ENCODE data around the gene CYSRT1.

Gene CYSRT1, protein sequence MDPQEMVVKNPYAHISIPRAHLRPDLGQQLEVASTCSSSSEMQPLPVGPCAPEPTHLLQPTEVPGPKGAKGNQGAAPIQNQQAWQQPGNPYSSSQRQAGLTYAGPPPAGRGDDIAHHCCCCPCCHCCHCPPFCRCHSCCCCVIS

DNA sequence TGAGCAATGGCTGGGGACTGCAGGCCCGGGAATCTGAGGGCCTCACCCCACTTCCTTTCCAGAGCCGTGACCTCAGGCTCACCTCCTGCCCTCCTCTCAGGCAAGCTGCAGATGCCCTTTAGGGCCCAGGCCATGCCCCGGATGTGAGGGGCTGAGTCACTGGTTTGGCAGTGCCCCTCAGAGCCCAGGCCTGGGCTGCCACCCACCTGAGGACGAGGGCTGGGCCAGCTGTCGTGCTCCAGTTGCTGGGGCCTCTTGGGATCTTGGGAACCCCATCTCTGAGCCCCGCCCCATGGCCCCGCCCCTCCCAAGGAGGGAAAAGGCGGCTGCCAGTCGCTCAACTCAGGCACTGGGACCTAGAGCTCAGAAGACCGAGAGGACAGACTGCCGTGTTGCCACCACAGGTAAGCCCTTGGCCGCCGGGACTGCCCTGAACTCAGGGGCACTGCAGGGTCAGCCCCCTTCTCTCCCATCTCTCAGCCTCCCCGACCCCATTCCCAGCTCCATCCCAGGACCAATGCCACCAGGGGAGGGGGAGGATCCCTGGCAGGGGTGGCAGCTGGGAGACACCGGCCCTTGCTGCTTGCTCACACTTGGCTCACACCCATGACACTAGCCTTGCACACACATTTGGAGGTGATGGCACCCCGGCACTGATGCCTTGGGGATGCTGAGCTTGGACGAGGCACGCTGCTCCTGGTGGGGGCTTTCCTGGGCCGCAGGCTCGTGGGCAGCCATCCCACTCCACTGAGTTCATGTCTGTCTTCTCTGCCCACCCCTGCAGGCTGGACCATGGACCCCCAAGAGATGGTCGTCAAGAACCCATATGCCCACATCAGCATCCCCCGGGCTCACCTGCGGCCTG, at the start of gene CYSRT1:
TSS of gene CYSRT1 (plus strand) at position 345 of the 865 bp plus-strand sequence. CDS start at position 793, 448 bp downstream.
- peak; percentile 29 to 42 (median 41) for DNase-seq

DNA sequence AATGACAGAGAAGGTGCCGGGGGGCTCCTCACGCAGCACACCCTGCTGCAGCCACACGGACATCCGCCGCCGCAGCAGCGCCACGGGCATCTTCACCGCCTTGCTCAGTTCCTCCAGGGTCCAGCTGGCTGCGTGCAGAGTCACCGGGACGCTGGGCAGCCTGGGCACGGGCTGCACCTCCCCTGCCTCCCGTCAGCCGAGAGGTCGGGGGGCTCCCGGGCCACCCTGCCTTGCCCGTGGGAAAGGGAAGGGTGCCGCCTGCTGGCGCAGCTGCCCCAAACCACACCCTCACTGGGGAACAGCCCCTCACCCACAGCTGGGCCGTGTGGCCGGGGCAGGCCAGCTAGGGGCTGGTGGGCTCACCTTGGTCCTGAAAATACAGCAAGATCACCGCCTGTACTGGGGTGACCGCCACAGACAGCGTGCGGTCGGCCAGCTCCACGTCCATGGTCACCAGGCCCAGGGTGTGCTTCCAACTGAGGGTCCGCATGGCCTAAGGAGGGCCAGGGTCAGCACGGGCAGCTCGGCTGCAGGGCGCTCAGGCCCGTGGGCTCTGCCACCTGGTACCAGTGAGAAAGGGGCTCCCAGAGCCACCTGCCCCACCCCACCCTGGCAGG, 49.5 kb upstream of the CYSRT1 start:
- DNase-seq: no peak

DNA sequence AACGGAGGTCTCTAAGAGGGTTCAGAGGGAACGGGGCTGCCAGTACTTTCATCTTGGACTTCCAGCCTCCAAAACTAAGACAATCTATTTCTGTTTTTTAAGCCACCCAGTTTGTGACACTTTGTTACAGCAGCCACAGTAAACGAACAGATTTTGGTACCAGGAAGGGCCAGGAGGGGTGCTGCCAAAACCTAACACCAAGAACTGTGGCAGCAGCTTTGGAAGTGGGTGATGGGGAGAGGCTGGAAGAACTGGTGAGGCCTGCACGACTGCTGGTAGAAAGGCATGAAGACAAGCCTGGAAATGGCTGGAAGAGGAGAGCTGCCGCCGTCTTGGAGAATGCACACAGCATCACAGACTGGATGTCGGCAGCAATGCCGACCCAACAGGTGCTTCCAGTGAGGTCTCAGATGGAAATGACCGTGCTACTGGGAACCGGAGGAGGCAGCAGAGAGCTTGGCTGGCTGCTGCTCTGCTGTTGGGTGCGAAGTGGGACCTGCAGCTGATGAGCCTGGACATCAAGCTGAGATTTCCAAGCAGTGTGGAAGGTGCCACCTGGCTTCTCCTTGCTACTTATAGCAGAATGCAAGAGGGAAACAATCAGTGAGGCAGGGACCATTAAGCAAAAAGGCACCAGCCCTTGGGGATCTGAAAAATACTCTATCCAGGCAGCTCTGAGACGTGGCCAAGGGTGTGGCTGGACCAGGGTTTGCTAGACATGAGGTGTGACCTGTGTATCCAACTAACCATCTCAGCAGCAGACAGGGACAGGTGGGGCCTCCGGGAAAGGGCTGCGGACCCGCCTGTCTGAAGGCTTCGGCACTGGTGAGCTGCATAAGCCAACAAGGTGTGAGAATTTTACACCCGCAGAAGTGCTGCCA, 48.4 kb upstream of the CYSRT1 start:
- peak; percentile 31 to 39 (median 31) for DNase-seq

DNA sequence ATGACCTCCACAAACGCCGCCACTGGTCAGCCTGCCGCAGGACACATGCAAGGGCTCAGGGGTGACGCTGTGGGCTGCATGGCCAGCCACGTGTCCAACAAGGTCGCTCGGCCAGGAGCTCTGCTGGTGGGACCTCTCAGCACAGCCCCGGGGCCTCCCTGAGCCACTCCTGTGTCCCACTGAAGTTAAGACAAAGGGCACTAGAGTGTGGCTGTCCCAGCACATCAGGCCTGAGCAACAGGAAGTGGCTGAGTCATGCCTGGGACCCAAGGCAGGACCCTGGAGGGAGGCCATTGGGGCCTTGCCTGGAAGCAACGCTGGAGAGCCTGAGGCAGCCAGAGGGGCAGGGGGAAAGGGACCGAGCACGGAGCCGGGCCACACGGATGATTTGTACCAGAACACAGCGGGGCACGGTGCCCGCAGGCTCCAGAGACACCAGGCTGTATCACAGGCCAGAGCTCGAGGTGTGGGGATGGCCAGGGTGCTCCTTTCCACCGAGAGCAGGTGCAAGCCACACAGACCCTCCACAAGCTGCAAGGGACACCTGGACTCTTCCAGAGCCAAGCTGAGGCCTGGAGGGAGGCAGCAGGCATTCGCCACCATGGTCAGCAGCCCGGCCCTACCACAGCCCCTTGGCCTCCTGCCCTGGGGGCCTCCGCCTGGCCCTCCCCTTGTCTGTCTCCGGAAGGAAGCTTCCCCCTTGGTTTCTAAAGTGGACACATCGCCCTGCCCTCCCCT, 46.6 kb upstream of the CYSRT1 start:
- no peak for DNase-seq

DNA sequence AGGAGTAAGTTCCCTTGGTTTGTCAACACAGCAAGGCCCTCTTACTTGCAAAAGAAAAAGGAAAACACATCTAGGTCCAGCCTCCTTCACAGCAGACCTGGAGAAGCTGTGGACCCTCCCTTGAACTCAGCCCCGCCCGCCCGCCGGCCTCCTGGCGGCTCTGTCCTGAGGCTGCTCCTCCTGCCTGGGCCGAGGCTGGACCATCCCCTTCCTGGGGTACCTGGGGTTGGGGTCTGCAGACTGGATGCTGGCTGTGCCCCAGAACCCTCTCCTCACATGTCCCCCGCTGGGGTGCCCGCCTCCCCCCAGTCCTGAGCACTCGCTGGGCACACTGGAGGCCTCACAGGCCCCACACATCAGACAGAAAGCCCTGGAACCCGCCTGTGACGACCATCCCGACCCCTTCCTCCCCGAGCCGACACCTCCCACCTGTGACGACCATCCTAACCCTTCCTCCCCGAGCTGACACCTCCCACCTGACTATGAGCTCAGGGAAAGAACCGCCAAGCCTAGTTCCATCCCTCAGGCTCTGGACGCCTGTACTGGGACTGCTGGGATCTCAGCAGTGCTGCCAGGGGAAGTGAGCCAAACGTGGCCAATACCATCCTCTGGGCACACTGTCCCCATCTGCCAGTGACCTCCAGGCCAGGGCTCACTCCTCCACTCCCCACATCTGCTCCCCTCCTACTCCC, 45.9 kb upstream of the CYSRT1 start:
- DNase-seq: no peak

DNA sequence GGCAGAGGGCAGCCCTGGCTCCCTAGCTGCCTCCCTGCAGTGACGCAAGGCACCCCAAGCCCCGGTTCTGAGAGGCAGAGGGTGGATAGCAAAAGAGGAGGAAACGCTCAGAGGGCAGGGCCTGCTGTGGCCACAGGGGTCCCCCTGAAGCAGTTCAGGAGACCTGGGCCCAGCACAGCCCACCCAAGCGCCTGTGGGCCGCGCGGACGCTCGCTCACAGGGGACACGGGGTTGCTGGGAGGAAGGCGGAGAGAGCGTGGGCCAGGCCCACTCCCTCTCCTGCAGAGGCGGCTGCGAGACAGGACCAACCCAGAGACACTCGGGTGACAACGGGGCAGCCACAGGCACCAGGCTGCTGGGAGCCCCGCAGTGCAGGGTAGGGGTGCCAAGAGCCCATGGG, 45.2 kb upstream of the CYSRT1 start:
- no peak for DNase-seq

DNA sequence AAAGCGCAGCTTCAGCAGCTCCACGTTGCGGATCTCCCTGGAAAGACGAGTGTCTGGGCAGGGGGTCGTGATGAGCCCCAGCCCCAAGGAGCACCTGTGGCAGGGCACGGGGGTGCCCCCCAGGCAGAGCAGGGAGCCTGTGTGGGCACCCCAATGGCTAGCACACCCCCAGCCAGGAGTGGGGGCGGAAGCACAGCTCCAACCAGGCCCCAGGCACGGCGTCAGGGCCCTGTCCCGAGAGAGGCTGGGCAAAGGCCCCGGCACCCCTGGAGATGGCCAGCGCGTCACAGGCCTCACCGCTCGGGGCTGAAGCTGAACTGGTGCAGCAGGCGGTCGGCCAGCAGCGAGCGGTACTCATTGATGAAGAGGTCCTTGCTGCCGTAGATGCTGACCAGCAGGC, 44.5 kb upstream of the CYSRT1 start:
- no peak for DNase-seq

DNA sequence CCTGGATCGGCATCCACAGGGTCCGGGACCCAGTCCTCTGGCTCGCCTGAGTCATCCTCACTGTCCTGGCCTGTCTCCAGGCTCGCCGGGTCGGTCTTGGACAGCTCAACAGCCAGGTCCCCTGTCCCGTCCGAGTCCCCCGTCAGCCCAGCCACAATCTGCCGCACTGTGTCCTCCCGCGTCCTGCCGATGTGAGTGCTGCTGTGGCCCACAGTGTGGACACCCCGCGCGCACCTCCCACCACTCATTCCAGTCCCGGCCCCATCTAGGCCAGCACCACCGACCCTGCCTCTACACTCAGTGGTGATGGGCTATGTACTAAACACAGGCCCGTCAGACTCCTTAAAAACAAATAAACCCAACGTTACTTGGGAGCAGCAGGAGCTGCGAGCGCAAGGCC, 43.3 kb upstream of the CYSRT1 start:
- no peak for DNase-seq

DNA sequence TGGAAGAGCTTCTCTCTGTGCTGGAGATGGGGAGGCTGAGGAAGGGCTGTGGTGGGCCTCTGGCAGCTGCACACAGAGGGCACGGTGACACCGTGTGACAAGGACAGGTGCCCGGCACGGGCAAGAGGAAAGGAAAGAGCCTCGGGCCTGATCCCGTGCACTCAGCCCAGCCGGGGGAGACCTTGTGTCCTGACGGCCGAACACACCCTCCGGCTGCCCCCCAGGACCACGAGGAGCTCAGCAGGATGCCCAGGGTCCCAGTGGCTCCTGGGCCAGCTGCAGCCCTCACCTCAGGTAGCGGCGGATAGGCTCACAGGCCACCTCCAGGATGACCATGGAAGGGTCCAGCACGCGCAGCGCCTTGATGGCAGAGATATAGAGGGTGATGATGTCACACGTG, 42.1 kb upstream of the CYSRT1 start:
- DNase-seq: no peak

DNA sequence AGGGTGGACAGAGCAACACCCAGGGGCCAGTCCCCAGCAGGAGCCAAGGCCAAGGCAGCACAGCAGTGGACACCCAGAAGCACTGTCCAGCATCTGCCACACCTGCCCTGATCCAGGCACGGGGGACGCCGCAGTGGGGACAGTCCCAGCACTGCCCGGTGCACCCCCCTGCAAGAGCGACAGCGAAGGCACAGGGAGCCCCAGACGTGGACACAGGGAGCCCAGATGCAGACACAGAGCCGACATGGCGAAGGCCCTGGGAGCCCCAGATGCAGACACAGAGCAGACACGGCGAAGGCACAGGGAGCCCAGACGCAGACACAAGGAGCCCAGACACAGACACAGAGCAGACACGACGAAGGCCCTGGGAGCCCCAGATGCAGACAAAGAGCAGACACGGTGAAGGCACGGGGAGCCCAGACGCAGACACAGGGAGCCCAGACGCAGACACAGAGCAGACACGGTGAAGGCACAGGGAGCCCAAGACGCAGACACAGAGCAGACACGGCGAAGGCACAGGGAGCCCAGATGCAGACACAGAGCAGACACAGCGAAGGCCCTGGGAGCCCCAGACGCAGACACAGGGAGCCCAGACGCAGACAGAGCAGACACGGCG, 40.9 kb upstream of the CYSRT1 start:
- no peak for DNase-seq

DNA sequence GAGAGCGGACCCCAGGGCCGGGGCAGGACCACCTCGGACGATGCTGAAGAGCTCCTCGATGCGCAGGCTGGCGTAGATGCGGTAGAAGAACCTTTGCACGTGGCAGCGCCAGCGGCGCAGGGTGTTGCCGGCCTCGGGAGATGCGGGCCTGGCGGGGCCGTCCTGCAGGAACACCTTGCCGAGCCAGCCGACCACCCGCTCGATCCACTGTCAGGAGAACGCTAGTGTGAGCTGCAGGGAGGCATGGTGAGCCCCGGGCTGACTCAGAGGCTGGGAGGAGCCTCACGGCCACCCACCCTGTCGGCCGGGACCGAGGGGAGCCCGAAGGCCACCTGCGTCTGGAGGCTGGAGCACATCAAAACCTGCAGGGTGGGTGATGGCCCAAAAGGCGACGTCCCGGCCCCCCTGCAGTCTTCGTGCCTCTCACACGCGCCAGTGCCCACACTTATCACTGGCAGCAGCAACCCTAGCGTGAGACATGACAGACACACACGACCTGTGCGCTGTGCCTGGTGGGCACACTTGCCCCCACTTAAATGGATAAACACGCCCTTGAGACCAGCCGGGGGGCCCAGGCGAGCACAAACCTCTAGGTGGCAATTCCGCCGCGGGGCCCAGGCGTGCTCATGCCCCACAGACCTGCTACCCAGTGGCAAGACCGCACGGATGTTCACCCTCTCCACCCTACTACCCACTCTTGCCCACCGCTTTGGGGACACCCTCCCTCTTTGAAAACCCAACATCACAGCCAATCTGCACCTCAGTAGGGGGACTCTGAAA, 39.9 kb upstream of the CYSRT1 start:
- no peak for DNase-seq

DNA sequence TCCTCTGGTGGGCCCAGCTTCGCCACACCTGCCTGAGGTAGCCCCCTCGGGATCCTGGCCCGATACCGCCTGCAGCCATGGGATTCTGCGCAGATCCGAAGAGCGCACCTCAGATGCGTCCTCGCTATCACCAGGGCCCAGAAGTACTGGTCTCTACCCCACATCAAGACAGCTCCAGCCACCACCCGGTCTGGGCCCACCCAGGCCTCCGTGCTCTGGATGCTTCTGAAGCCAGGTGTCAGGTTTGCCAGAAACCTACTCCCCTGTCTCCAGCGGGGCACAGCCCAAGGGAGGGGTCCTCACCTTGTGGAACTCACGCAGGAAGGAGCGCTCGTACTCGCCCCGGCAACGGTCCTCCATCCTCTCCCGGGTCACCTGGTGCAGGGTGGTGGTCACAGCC, 39.1 kb upstream of the CYSRT1 start:
- DNase-seq: no peak

DNA sequence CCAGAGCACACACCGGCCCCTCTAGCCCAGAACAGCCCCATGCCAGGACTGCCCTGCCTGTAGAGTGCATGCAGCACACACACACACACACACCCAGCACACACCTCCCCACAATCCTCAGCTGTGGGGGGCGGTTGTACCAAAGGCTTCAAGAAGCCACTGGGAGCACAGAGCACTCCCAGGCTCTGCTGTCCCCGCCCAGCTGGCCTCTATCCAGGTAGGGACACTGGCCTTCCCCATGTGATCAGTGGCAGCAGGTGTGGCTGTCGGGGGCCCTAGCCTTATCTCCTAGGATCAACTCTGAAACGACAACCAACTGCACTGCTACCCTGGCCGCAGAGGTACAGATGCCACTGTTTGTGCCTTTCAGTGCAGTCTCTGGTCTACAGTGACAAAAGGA, 38.6 kb upstream of the CYSRT1 start:
- DNase-seq: no peak

DNA sequence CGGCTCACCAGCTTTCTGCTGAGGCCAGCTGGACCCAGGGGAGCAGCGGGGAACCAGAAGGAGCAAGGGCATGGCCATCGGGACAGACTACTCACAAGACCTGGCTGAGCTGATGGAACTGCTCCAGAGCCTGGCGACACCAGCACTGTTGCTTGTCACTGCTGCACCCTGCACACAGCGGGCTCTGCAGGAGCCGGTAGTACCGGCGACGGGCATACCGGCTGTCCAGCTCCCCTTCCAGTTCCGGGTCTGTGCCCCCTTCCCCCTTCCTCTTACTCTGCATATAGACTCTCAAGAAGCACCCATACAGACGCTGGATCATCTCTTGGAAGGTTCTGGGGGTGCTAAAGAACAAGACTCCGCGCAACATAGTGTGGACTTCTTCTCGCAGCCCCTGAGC, 37.6 kb upstream of the CYSRT1 start:
- DNase-seq: no peak

DNA sequence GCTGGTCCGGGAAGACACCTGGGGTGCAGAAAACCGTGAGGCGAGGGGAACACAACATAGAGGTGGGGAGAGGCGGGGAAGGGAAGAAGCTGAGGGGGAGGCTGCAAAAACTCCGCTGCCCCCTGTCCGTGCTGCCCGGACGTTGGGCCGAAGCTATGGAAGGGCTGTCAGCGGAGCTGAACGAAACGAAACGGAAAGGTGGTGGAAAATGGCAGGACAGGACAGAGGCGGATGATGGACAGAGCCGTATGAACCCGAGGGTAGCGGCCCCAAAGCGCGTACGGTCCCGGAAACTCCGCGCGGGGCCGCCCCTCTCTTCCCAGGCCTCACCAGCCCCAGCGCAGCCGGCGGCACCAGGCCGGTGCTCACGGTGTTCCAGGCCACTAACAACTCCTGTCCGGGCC, 36.9 kb upstream of the CYSRT1 start:
- no peak for DNase-seq

DNA sequence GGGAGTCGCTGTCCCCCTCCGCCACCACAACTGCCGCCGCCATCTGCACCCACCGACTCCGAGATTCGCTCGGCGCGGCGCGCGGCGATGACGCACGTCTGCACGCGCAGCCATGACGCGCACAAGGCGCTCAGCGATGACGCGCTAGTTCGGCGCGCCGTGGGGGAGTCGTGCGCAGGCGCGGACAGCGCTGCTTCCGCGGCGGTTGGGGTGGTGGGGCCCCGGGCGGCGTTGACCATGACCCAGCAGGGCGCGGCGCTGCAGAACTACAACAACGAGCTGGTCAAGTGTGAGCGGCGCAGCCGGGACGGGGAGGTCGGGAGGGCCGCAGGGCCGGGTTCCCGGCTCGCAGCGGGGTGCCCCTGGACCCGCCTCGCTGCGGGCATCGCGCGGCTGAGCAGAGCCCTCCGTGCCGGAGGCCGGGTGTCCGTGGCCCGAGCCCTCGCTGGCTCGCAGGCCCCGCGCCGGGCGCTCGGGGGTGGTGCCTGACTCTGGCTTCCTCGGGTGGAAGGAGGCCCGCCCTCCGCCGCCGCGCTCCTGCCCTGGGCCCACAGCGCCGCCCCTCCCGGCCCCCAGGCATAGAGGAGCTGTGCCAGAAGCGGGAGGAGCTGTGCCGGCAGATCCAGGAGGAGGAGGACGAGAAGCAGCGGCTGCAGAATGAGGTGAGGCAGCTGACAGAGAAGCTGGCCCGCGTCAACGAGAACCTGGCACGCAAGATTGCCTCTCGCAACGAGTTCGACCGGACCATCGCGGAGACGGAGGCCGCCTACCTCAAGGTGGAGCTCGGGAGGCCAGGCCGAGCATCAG, 36.3 kb upstream of the CYSRT1 start, which contains the start of the genes ANAPC2 and SSNA1:
TSS of gene ANAPC2 (minus strand) at position 71 of the 807 bp plus-strand sequence. CDS start at position 43, 28 bp downstream.
TSS of gene SSNA1 (plus strand) at position 187 of the 807 bp plus-strand sequence. CDS start at position 238, 51 bp downstream.
- DNase-seq: peak; percentile 97 to 99 (median 99)

DNA sequence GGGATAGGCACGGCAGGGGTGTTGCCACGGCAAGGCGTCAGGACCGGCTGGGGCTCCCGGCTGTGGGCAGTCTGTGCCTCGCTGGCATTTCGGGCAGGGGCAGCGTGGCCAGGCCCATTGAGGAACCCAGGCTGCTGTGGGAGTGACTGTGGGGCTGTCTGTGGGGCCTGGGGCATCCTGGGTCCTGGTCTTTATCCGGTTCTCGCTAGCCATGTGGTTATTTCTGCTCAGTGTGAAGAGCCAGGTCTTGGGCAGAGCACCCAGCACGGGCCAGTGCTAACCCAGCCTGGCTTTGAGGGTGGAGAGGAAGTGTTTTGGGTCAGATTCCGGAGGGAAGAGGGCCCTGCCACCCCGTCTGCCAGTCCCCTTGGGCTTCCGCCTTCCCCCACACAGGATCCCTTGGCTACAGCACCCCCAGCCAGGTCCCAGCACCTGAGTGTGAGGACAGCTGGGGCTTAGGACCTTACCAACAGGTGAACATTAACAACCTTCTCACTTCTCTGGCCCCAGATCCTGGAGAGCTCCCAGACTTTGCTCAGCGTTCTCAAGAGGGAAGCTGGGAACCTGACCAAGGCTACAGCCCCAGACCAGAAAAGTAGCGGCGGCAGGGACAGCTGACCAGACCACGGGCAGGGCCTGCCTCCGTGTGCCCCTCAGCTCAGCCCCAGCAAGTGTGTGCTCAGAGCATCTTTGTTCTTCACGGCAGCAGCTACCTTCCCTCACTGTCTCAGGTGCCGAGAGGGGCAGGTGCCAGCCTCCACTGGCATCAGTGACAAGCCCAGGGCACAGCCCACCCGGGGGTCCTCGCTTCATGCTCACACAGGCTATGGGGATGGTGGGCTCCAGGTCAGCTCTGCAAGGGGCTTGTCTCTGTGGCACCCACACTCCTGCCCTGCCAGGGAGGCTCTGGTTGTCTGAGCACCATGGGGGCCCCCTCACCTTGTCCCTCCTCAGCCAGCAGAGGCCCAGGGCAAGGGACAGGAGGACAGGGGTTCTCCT, 35.4 kb upstream of the CYSRT1 start:
- DNase-seq: no peak

DNA sequence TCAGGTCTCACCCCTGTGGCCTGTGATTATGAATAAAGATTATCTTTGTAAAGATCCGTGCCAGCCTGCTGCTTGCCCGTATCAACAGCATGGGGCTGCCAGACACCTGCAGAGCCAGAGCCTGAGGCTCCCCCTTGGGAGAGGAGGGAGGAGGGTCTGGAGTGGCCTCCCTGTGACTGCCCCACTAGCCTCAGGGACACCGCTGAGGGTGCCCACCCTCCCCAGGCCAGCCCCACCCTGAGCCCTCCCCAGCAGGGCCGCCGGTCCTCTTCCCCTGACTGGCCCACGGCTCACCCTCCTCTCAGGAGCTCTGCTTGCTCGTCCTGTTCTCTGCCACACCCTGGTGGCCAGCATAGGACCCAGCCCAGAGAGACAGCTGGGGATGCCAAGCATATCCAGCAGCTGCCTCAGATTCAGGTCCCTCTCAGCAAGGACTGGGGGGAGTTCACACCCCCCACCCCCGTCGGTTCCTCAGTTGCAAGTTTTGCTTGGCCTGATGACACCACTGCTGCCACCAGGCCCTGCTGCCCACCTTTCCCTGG, 34.6 kb upstream of the CYSRT1 start:
- DNase-seq: no peak

All from suppressor macrophage treated with lipopolysaccharide for 1 hour (primary cell).